Measurements from ENCODE around the gene GGA3. TPM values are rescaled to one million over a fixed set of nuclear protein-coding genes. Genes with fewer than 3 reads are reported as not detected.
"Not testable (repeated sequence)": the region's sequence is repeated elsewhere in the genome, so short reads cannot be mapped to it uniquely, and the experiment has no call there.

The GGA3 gene
- total and polyA plus RNA-seq, 10 donors, result 14.1 to 73.7 (median 45.5) TPM

DNA sequence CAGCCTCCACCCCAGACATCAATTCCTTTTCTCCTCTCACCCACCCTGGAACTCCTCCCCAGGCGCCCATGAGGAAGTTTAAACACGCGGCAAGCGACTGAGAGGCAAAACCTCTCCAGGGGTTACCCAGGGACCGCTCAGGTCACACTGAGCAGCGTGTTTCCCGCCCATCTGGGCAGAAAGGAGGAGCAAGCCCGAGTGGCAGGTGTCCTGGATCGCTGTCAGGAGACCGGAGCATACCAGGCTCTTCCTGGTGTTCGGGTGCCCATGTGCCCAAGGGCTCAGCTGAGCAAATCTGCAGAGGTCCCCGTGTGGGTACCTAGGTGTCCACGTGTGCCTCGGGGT is 27.3 kb upstream of the GGA3 start:
- Histone ChIP-seq H3K27me3 (replicated peaks in 1 of 7) (no peaks in the 10 kb centered on the region), H3K4me1 (peaks cover 9 to 63% (median 28%) of the 10 kb centered on the region in 6 donors), H3K4me3 (peak overlapping the region; percentile 56 to 95 (median 88)), H3K27ac (peak overlapping the region; percentile 93 to 99 (median 98)), H3K36me3 (peaks cover 0 to 29% (median 14%) of the 10 kb centered on the region in 6 donors), H3K9me3 (no peaks in the 10 kb centered on the region)
- intact Hi-C loops (cut with DNase I; ENCODE audit: low total_unique reads), result no loop called here
- DNase-seq, result no peak
- WGBS, 5 donors, result 0% methylated on average over 11 to 14 of the region's 14 CpGs
- TF ChIP-seq, protein P1, sequence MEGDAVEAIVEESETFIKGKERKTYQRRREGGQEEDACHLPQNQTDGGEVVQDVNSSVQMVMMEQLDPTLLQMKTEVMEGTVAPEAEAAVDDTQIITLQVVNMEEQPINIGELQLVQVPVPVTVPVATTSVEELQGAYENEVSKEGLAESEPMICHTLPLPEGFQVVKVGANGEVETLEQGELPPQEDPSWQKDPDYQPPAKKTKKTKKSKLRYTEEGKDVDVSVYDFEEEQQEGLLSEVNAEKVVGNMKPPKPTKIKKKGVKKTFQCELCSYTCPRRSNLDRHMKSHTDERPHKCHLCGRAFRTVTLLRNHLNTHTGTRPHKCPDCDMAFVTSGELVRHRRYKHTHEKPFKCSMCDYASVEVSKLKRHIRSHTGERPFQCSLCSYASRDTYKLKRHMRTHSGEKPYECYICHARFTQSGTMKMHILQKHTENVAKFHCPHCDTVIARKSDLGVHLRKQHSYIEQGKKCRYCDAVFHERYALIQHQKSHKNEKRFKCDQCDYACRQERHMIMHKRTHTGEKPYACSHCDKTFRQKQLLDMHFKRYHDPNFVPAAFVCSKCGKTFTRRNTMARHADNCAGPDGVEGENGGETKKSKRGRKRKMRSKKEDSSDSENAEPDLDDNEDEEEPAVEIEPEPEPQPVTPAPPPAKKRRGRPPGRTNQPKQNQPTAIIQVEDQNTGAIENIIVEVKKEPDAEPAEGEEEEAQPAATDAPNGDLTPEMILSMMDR (IDR thresholded peaks at IDR 0.05 in 8 of 11, conservative IDR thresholded peaks at IDR 0.05 in 3 of 11), result no peak
- TF ChIP-seq POLR2AphosphoS5 (IDR thresholded peaks at IDR 0.05) (no peak), POLR2A (IDR thresholded peaks at IDR 0.05) (no peak)

DNA sequence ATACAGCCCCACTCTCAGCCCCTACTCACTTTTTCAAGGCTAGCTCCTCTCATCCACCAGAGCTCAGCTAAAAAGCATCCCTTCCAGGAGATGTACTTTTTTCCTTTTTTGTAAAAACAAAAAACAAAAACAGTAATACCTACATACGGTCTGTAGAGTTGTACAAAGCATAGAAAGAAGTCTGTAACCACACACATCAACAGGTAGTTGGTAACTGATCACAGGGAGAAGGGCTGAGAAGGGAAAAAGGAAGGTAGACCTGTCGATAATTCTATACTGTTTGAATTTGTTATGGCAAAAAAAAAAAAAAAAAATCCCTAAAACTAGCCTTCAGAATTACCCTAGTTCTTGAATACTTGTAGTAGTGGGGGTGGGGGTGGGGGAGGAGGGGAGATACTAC is 27.0 kb upstream of the GGA3 start:
- WGBS, 5 donors, result 11 to 20% (median 18%) methylated on average over 2 of the region's 2 CpGs
- Histone ChIP-seq H3K4me1 (peaks cover 9 to 62% (median 28%) of the 10 kb centered on the region in 6 donors), H3K27me3 (replicated peaks in 1 of 7) (no peaks in the 10 kb centered on the region), H3K27ac (peak overlapping the region in 7 of 8 donors; percentile 93 to 99 (median 98)), H3K36me3 (peaks cover 0 to 32% (median 18%) of the 10 kb centered on the region in 6 donors), H3K9me3 (no peaks in the 10 kb centered on the region), H3K4me3 (peak overlapping the region in 7 of 8 donors; percentile 56 to 95 (median 90))
- no peak for DNase-seq
- TF ChIP-seq POLR2AphosphoS5 (IDR thresholded peaks at IDR 0.05) (no peak), POLR2A (IDR thresholded peaks at IDR 0.05) (no peak)
- TF ChIP-seq, protein P1 (IDR thresholded peaks at IDR 0.05 in 8 of 11, conservative IDR thresholded peaks at IDR 0.05 in 3 of 11), result no peak
- intact Hi-C loops (cut with DNase I; ENCODE audit: low total_unique reads), result no loop called here

DNA sequence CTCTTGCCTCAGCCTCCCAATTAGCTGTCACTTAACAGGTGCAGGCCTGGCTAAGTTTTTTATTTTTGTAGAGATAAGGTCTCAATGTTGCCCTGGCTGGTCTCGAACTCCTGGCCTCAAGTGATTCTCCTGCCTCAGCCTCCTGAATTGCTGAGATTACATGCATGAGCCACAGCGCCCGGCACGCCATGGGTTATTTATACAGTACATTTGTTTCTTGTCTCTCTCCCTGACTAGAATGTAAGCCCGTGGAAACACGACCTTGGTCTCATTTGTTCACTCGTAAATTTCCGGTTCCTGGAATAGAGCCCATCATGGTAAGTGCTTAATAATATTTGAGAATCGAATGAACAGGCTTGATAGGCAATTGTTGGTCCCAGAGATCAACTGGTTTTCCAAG is 25.8 kb upstream of the GGA3 start:
- 73 to 87% (median 85%) methylated on average over 9 of the region's 9 CpGs for WGBS, 5 donors
- H3K27ac ChIP-seq, result no peak overlapping the region

DNA sequence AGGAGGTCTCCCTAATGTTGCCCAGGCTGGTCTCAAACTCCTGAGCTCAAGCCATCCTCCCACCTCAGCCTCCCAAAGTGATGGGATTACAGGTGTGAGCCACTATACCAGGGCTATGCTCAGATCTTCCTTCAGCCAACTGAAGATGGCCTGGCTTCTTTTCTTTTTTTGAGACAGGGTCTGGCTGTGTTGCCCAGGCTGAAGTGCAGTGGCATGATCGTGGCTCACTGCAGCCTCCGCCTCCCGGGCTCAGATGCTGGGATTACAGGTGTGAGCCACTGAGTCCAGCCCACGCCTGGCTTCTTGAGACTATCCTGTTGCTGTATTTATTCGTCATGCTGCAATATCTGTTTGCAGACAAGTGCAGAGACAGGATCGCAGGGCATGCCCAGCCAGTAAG is 23.7 kb upstream of the GGA3 start:
- H3K27me3 ChIP-seq (replicated peaks in 1 of 7), result no peaks in the 10 kb centered on the region
- no peak overlapping the region for H3K27ac ChIP-seq
- intact Hi-C loops (cut with DNase I; ENCODE audit: low total_unique reads), result no loop called here
- H3K4me1 ChIP-seq, result peaks cover 6 to 29% (median 20%) of the 10 kb centered on the region in 6 donors
- no peak overlapping the region for H3K4me3 ChIP-seq
- no peaks in the 10 kb centered on the region for H3K9me3 ChIP-seq
- TF ChIP-seq POLR2AphosphoS5 (IDR thresholded peaks at IDR 0.05), result no peak
- TF ChIP-seq POLR2A (IDR thresholded peaks at IDR 0.05), result no peak
- TF ChIP-seq, protein P1 (IDR thresholded peaks at IDR 0.05 in 8 of 11, conservative IDR thresholded peaks at IDR 0.05 in 3 of 11), result no peak
- H3K36me3 ChIP-seq, result peaks cover 0 to 64% (median 35%) of the 10 kb centered on the region in 6 donors
- no peak for DNase-seq
- WGBS, 5 donors, result 79 to 94% (median 86%) methylated on average over 6 of the region's 6 CpGs

More for the DNA sequence above, 25.8 kb upstream of the GGA3 start:
- no peak for DNase-seq
- intact Hi-C loops (cut with DNase I; ENCODE audit: low total_unique reads), result no loop called here
- peaks cover 9 to 50% (median 28%) of the 10 kb centered on the region in 6 donors for H3K4me1 ChIP-seq
- H3K27me3 ChIP-seq (replicated peaks in 1 of 7), result no peaks in the 10 kb centered on the region
- peaks cover 0 to 44% (median 23%) of the 10 kb centered on the region in 6 donors for H3K36me3 ChIP-seq
- TF ChIP-seq, protein P1 (IDR thresholded peaks at IDR 0.05 in 8 of 11, conservative IDR thresholded peaks at IDR 0.05 in 3 of 11), result no peak
- TF ChIP-seq POLR2A (IDR thresholded peaks at IDR 0.05) (no peak), POLR2AphosphoS5 (IDR thresholded peaks at IDR 0.05) (no peak)
- H3K4me3 ChIP-seq, result no peak overlapping the region
- no peaks in the 10 kb centered on the region for H3K9me3 ChIP-seq

DNA sequence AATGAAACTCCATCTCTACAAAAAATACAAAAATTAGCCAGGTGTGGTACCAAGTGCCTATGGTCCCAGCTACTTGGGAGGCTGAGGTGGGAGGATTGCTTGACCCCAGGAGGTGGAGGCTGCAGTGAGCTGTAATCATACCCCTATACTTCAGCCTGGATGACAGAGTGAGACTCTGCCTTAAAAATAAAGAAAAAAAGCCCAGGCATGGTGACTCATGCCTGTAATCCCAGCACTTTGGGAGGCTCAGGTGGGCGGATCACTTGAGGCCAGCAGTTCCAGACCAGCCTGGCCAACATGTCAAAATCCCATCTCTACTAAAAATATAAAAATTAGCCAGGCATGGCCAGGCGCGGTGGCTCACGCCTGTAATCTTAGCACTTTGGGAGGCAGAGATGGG is 18.8 kb upstream of the GGA3 start:
- WGBS, 5 donors, result 94 to 98% (median 95%) methylated on average over 4 of the region's 4 CpGs
- H3K4me1 ChIP-seq, result not testable (repeated sequence)

More for the DNA sequence above, 18.8 kb upstream of the GGA3 start:
- DNase-seq; H3K27ac ChIP-seq; H3K9me3 ChIP-seq; H3K4me3 ChIP-seq; intact Hi-C loops (cut with DNase I; ENCODE audit: low total_unique reads); H3K27me3 ChIP-seq (replicated peaks in 1 of 7): not testable (repeated sequence)
- H3K36me3 ChIP-seq, result peaks cover 0 to 81% (median 34%) of the 10 kb centered on the region in 6 donors
